ENCODE measurements around the gene AP2A2.
"Not testable (repeated sequence)": the region's sequence is repeated elsewhere in the genome, so short reads cannot be mapped to it uniquely, and the experiment has no call there.

The AP2A2 gene

DNA sequence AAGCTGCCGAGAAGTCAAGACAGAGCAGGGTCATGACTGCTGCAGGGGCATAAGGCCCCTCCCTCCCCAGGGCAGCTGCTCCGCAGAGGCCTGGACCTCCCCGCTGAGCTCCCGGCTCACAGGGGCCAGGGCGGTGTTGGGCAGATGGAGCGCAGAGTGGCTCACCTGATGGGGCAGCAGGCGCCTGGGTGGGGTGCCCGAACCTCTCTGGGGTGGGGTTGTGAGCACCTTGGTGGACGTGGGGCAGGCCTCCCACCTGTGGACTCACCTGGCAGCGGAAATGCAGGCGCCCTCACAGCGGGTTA lies 87.9 kb downstream of the AP2A2 start:
- Histone ChIP-seq H3K4me3 (ENCODE audit: low read depth in 1 of 2, low read length in 1 of 2) (no peak overlapping the region), H3K27me3 (no peaks in the 10 kb centered on the region), H3K27ac (no peak overlapping the region), H3K9me3 (no peaks in the 10 kb centered on the region), H3K36me3 (peaks cover 47% of the 10 kb centered on the region), H3K4me1 (ENCODE audit: control insufficient read depth in 1 of 2, insufficient read depth in 1 of 2, low read depth in 1 of 2, low read length in 1 of 2) (no peaks in the 10 kb centered on the region)
- TF ChIP-seq, protein P1, sequence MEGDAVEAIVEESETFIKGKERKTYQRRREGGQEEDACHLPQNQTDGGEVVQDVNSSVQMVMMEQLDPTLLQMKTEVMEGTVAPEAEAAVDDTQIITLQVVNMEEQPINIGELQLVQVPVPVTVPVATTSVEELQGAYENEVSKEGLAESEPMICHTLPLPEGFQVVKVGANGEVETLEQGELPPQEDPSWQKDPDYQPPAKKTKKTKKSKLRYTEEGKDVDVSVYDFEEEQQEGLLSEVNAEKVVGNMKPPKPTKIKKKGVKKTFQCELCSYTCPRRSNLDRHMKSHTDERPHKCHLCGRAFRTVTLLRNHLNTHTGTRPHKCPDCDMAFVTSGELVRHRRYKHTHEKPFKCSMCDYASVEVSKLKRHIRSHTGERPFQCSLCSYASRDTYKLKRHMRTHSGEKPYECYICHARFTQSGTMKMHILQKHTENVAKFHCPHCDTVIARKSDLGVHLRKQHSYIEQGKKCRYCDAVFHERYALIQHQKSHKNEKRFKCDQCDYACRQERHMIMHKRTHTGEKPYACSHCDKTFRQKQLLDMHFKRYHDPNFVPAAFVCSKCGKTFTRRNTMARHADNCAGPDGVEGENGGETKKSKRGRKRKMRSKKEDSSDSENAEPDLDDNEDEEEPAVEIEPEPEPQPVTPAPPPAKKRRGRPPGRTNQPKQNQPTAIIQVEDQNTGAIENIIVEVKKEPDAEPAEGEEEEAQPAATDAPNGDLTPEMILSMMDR (IDR thresholded peaks at IDR 0.05): no peak

- no peak overlapping the region for H3K4me3 ChIP-seq (ENCODE audit: low read depth in 1 of 2, low read length in 1 of 2)
Measured at GRCh38 chr11:1014276-1014675, 88.6 kb downstream of the AP2A2 start.

GRCh38 chr11:1015064-1015463 lies 89.4 kb downstream of the AP2A2 start:
- Histone ChIP-seq H3K27me3 (no peaks in the 10 kb centered on the region), H3K36me3 (peaks cover 32% of the 10 kb centered on the region), H3K9me3 (no peaks in the 10 kb centered on the region), H3K4me3 (ENCODE audit: low read depth in 1 of 2, low read length in 1 of 2) (no peak overlapping the region), H3K27ac (no peak overlapping the region), H3K4me1 (ENCODE audit: control insufficient read depth in 1 of 2, insufficient read depth in 1 of 2, low read depth in 1 of 2, low read length in 1 of 2) (no peaks in the 10 kb centered on the region)
- TF ChIP-seq, protein P1 (IDR thresholded peaks at IDR 0.05): no peak

More at GRCh38 chr11:1014276-1014675, 88.6 kb downstream of the AP2A2 start:
- Histone ChIP-seq H3K9me3 (no peaks in the 10 kb centered on the region), H3K27ac (no peak overlapping the region), H3K36me3 (peaks cover 40% of the 10 kb centered on the region), H3K27me3 (no peaks in the 10 kb centered on the region), H3K4me1 (ENCODE audit: control insufficient read depth in 1 of 2, insufficient read depth in 1 of 2, low read depth in 1 of 2, low read length in 1 of 2) (no peaks in the 10 kb centered on the region)
- TF ChIP-seq, protein P1 (IDR thresholded peaks at IDR 0.05): no peak

- no peak overlapping the region for H3K4me3 ChIP-seq (ENCODE audit: low read depth in 1 of 2, low read length in 1 of 2)
- H3K4me1 ChIP-seq (ENCODE audit: control insufficient read depth in 1 of 2, insufficient read depth in 1 of 2, low read depth in 1 of 2, low read length in 1 of 2): no peaks in the 10 kb centered on the region
- no peaks in the 10 kb centered on the region for H3K9me3 ChIP-seq
- H3K36me3 ChIP-seq: peaks cover 23% of the 10 kb centered on the region
- H3K27me3 ChIP-seq: no peaks in the 10 kb centered on the region
- H3K27ac ChIP-seq: no peak overlapping the region
- TF ChIP-seq, protein P1 (IDR thresholded peaks at IDR 0.05): no peak
Measured at GRCh38 chr11:1015826-1016545, 90.3 kb downstream of the AP2A2 start.

- H3K27me3 ChIP-seq; H3K9me3 ChIP-seq; H3K27ac ChIP-seq; H3K4me3 ChIP-seq (ENCODE audit: low read depth in 1 of 2, low read length in 1 of 2); H3K4me1 ChIP-seq (ENCODE audit: control insufficient read depth in 1 of 2, insufficient read depth in 1 of 2, low read depth in 1 of 2, low read length in 1 of 2): not testable (repeated sequence)
- peaks cover 16% of the 10 kb centered on the region for H3K36me3 ChIP-seq
Measured at GRCh38 chr11:1016610-1017126, 91.0 kb downstream of the AP2A2 start.

DNA sequence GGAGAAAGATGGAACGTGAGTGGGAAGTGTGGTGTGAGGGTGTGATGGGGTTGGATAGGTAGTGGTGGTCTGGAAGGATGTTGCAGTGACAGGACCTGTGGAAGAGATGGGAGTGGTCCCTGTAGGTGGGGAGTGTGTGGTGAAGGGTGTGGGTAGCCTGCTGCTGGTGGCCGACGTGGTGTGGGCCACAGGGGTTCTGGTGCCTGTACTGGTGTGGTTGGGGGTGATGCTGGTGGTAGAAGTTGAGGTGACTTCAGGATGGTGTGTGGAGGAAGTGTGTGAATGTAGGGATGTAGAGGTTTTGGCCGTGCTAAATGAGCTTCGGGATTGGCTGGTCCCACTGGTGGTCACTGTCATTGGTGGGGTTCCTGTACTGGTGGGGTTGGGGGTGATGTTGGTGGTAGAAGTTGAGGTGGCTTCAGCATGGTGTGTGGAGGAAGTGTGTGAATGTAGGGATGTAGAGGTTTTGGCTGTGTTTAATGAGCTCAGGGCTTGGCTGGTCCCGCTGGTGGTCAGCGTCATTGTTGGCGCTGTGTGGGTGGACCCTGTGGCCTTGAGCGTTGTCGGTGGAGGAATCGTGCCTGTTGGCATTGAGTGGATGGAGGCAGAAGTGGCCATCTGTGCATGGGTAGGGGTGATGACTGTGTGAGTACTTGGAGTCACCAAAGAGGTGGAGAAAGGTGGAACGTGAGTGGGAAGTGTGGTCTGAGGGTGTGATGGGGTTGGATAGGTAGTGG lies 91.8 kb downstream of the AP2A2 start:
- no peak overlapping the region for H3K4me3 ChIP-seq (ENCODE audit: low read depth in 1 of 2, low read length in 1 of 2)

More for the DNA sequence above, 91.8 kb downstream of the AP2A2 start:
- Histone ChIP-seq H3K4me1 (ENCODE audit: control insufficient read depth in 1 of 2, insufficient read depth in 1 of 2, low read depth in 1 of 2, low read length in 1 of 2) (no peaks in the 10 kb centered on the region), H3K27me3 (no peaks in the 10 kb centered on the region), H3K27ac (no peak overlapping the region), H3K9me3 (no peaks in the 10 kb centered on the region), H3K36me3 (peaks cover 10% of the 10 kb centered on the region)
- TF ChIP-seq, protein P1 (IDR thresholded peaks at IDR 0.05): no peak

Data from neutrophil (primary cell).